GM12891 (cell line): ENCODE data around the gene ZBTB20.

Experiments
- POLR2A ChIP-seq: IDR thresholded peaks from 2 replicates; pipeline ENCODE4 v1.6.1; 2011; ENCODE audit warnings: low read depth, low read length, control low read depth
- POLR2AphosphoS5 ChIP-seq: IDR thresholded peaks from 2 replicates; pipeline ENCODE4 v1.6.1; 2011; ENCODE audit warnings: low read depth, low read length, control low read depth

DNA sequence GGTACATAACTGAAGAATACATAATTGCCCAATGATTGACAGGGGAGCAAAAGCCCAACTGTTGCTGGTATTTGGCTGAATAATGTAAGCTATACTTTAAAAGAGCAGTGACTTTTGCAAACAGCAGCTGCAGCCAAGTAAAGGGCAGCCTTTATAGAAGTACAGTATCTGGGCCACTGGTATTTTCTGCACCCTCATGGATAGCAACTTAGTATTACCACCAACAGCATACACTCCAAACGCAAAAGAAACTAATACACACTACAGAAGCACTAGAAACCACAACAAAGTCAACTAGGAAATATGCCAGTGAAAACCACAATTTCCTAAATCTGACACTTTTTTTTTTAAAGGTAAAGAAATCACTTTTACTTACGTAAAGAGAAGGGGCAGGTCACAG is 647.1 kb downstream of the ZBTB20 start:
- TF ChIP-seq POLR2AphosphoS5 (no peak), POLR2A (no peak)
